ENCODE measurements around the gene SCP2.

Gene SCP2

GRCh38 chr1:53046930-53047329, 119.9 kb downstream of the SCP2 start:
- DNase-seq, result no peak

GRCh38 chr1:53047737-53048736, 121.0 kb downstream of the SCP2 start:
- no peak for DNase-seq

GRCh38 chr1:53048960-53049573, 122.0 kb downstream of the SCP2 start:
- no peak for DNase-seq

DNA sequence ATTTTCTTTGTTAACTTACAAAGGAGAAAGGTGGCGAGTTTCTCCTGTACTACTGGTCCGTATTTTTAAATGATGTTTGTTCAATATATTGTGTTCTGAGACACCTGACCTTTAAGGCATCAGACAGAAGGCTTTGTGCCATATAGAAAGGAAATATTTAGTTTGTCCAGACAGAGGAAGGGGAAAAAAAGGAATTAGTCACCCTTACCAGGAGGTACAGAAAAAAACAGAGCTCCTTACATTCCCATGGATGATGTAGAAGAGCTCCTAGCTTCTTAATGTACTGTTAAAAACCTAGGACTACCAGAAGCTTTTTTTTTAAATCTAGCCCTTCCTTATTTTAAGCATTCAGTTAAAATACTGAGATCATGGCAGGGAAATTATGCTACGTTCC, 122.5 kb downstream of the SCP2 start:
- DNase-seq, result no peak

DNA sequence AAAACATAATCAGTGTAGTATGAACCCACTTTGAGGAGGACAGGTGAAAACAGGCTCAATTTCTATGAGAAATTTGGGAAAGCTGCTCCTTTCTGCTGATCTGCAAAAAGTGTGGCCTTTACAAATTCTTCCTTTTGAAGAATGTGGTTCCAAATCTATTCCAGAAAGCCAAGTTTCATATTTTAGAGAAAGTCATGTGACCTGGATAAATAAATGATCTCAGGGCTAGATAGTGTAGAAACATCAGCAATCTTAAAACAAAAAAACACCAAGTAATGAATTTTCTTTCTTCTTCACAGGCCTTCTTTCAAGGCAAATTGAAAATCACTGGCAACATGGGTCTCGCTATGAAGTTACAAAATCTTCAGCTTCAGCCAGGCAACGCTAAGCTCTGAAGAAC, 123.2 kb downstream of the SCP2 start:
- DNase-seq, result no peak

- no peak for DNase-seq
Observed at GRCh38 chr1:53051676-53052075, 124.6 kb downstream of the SCP2 start.

GRCh38 chr1:53057127-53057526, 130.1 kb downstream of the SCP2 start:
- DNase-seq, result no peak

DNA sequence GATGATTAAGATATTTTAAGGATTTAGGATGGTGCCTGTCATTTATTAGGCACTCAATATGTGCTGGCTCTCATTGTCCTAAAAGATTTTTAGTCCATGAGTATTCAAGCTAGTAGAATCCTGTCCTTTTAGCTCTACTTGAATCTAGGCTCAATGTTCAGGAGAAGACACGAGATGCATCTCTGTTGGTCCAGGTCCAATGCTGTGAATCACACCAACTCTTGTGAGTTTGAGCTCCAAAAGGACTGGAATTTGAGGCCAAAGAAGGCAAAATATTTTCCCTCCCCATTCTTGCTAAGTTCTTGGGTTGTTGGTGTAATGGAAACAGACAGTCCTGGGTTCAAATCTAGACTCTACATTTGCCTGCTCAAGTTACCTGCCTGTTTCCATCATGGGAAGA, 133.5 kb downstream of the SCP2 start:
- no peak for DNase-seq

DNA sequence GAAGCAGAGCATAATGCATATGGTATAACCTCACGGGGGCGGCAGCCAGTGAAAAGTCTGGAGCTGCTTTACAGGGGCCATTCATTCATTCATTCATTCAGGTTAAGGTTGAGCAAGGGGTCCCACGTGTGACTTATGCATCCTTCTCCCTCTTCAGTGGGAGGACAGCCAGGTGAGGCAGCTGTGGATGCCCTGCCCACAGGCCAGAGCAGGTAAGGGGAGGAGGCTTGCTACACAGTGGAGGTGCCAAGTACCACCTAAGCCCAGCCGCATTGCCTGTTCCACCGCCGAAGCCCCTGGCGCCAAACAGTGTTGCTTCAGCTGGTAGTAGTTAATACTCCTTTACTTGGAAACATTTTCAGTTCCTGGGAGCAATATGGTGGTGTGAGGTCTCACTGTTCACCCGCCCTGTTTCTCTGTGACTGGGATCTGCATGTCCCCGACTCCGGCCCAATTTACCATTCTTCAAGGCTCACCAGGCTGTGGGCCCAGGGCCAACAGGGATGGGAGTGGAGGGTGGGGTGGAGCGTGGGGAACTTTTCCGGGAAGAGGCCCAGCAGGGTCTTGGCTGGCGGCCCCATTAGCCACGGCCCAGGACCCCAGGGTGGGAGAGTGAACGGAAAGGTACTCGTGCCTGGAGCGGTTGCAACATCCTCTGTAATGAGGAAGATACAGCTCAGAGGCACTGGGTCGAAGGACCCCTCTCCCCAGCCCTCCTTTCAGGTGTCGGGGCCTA, 134.2 kb downstream of the SCP2 start:
- DNase-seq, result no peak

DNA sequence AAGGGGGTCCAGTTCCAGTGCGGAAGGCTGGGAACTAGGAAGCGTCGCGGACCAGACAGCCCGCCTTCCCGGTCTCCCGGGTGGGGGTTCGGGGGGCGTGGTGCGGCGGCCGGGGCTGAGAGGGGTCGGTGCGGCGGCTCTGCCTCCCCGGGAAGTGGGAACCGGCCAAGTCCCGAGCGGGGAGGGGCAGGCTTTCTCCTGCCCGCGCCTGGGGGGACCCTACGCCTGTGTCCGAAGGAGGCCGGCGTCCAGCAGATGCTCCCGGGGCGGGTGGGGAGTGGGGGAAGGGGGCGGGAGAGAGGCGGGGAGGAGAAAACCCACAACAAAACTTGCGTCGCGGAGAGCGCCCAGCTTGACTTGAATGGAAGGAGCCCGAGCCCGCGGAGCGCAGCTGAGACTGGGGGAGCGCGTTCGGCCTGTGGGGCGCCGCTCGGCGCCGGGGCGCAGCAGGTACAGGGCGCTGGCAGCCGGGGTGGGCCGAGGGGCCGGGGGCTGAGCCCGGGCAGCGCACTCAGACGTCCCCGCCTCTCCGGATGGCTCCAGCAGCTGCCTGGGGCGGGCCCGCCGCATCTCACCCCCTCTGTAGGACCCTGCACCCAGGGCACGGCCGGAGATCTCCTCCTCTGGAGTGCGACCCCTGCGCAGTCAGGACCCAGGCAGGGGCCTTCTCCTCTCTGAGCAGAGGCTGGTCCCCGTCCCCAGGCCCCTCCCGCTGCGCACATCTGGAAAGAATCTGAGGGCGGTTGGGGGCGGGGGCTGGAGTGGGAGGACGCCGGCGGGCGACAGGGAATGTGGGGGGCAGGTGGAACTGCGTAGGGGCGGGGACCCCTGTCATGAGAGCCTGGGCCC, 135.0 kb downstream of the SCP2 start, which contains the start of gene PODN:
Gene PODN (plus strand): TSS at position 355 of the 849 bp plus-strand sequence. CDS start 7,643 bp downstream, outside the sequence.
- no peak for DNase-seq

DNA sequence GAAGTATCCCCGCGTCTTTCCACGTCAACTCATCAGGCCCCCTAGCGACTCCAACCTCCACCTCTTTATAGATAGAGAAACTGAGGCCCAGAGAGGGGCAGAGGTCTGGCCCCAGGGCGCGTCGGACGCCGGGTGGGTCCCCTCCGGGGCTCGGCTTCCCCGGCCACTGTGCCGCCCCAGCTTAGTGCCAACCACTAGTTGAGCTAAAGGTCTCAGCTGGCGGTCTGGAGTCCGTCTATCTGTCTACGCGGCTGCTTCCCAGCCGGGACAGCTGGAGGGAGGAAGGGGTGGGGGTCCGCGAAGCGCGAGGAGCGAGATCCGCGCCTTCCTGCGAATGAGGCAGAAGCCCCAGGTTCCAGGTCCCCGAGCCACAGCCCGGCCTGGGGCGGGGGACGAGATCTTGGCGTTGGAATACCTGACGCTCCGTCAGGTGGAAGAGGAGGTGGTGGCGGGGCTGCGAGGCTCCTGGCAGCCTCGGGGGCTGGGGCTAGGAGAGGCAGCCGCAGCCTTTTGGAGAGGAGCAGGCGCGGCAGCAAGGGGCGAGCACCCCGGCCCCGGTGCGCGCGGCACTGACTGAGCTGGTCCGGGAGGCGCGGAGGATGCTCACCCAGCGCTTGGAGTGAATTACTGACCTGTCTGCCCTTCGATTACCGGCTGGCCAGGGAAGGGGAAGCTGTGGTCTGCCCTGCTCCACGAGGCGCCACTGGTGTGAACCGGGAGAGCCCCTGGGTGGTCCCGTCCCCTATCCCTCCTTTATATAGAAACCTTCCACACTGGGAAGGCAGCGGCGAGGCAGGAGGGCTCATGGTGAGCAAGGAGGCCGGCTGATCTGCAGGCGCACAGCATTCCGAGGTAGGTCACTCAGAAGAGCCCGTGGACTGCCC, 135.9 kb downstream of the SCP2 start:
- no peak for DNase-seq

DNA sequence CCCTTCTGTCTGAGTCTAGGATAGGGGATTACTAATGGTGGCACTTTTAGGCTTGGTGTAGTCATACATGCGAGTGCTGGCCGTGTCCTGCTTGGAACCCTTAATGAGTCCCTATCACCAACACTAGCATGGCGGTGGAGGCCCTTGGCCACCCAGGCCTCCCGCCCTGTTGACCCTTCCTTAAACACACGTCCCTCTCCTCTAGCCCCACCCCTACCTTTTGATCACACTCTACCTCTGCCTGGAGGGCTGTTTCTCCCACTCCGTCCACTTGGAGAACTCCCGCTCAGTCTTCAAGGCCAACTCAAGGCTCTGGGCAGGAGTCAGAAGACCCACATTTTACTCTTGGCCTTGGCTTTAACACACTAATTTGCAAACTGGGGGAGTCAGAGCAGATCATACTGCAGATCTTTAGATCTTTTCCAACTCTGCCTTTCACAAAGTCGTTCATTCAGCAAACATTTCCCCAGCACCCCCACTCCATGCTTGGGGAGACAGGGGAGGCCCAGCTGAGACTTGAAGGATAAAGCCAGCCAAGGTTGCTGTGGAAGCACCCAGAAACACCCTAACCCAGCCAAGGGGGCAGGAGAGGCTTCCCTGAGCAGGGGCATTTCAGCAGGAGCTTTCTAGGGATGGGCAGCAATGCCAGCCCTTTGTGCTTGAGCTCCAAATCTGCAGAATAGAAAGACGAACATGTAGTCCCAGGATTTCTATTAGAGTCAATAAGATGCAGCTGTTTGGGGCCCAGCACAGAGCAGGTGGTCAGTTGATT, 136.9 kb downstream of the SCP2 start:
- DNase-seq, result no peak

DNA sequence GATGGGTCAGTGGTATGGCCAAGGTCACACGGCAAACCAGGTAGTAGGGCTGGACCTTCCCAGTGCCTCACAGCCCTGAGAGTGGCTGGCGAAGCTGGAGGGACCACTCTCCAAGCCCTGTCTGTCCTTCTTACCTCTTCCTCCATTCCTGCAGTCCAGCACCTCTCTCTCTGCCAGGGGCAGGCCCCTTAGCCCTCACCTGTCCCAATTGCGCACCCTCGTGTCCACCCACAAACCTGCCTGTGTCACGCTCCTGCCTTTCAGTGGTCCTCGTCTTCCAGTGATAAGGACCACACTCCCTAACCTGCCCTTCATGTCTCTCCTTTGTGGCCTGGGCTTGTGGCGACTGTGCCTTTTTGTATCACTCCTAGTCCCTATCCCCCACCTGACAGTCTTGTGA, 138.3 kb downstream of the SCP2 start:
- no peak for DNase-seq

GRCh38 chr1:53066488-53066887, 139.4 kb downstream of the SCP2 start:
- DNase-seq, result no peak

- DNase-seq, result no peak
Observed at GRCh38 chr1:53066891-53067738, 140.0 kb downstream of the SCP2 start.

- DNase-seq, result no peak
Observed at GRCh38 chr1:53067886-53068285, 140.8 kb downstream of the SCP2 start.

DNA sequence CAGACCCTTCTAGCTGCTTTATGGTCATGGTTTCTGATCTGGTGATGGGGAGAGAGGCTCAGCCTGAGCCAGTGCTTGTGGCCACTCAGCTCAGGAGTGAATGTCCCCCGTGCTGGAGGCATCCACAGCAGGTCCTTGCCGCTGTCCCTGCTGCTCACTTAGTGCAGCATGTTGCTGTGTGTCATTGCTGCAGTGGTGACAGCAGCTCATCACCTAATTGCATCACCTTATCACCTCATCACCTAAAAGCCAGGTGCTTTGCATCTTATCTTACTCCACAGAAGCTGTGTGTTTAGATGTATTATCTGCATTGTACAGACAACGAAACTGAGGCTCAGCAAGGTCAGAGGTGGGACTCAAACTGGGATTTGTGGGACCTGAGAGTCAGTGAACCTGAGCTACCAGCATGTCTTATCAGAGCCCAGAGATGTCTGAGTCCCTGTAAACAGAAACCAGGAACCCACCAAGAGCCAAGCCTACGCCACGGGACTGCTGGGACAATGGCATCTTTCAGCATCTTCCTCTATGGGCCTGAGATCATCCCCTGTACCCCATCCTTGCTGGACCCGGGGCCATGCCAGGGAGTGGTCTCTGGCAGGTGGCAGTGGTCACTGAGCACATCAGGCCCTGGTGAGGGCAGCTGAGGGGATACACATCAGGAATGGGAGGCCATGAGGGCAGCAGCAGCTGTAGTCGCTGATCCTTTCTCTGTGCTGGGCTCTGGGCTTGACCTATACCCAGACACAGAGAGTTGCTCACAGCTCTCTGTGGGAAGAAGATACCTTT, 141.4 kb downstream of the SCP2 start:
- no peak for DNase-seq

- DNase-seq, result no peak
Observed at GRCh38 chr1:53069265-53069662, 142.2 kb downstream of the SCP2 start.
